ENCODE results near the gene FOXO1.

DNA sequence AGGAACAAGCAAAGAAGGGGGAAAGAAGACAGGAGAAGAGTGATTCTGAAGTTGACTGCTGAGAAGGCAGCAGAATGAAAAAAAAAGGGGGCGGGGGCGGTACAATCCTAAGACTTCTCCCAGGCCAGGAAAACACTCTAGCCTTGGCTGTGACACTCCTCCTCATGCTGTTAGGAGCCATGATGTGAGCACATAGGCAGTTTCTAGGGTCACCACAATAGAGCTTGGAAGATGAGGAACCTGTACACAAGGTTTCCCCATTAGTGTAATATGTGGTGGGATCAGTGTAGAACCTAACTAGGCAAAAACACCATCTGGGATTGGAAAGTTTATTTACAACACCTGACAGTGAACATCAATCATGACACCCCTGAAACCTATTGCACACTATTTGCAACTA, 86.9 kb downstream of the FOXO1 start:
- TF ChIP-seq, protein P1, sequence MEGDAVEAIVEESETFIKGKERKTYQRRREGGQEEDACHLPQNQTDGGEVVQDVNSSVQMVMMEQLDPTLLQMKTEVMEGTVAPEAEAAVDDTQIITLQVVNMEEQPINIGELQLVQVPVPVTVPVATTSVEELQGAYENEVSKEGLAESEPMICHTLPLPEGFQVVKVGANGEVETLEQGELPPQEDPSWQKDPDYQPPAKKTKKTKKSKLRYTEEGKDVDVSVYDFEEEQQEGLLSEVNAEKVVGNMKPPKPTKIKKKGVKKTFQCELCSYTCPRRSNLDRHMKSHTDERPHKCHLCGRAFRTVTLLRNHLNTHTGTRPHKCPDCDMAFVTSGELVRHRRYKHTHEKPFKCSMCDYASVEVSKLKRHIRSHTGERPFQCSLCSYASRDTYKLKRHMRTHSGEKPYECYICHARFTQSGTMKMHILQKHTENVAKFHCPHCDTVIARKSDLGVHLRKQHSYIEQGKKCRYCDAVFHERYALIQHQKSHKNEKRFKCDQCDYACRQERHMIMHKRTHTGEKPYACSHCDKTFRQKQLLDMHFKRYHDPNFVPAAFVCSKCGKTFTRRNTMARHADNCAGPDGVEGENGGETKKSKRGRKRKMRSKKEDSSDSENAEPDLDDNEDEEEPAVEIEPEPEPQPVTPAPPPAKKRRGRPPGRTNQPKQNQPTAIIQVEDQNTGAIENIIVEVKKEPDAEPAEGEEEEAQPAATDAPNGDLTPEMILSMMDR (conservative IDR thresholded peaks at IDR 0.05; ENCODE audit: low read length): no peak
- TF ChIP-seq EZH2phosphoT487 (IDR thresholded peaks at IDR 0.05; ENCODE audit: borderline replicate concordance, low read depth, low read length): no peak
